ENCODE measurements around the gene WNT5B.
A peak's percentile ranks its signal among the peaks of the same experiment; 100 is the strongest.

The WNT5B gene

GRCh38 chr12:1660304-1661187 is 31.5 kb downstream of the WNT5B start:
- H3K4me3 ChIP-seq (ENCODE audit: low read depth, low read length), result no peak overlapping the region
- peak; percentile 64 for DNase-seq (ENCODE audit: low read depth)
- TF ChIP-seq MYC (IDR thresholded peaks at IDR 0.05; ENCODE audit: low read depth, low read length), result 0 out of 2 replicates have a peak, but pooled peaks have one; percentile 23
- TF ChIP-seq POLR2A (IDR thresholded peaks at IDR 0.05; ENCODE audit: extremely low read depth, insufficient read length), result no peak
- TF ChIP-seq CTCF (IDR thresholded peaks at IDR 0.05; ENCODE audit: low read depth, low read length), result no peak
- TF ChIP-seq MAX (IDR thresholded peaks at IDR 0.05; ENCODE audit: low read depth, low read length), result peak; percentile 66

- peak; percentile 95 for DNase-seq (ENCODE audit: low read depth)
- H3K4me3 ChIP-seq (ENCODE audit: low read depth, low read length), result no peak overlapping the region
- TF ChIP-seq CTCF (IDR thresholded peaks at IDR 0.05; ENCODE audit: low read depth, low read length) (no peak), MYC (IDR thresholded peaks at IDR 0.05; ENCODE audit: low read depth, low read length) (peak; percentile 98), MAX (IDR thresholded peaks at IDR 0.05; ENCODE audit: low read depth, low read length) (peak; percentile 95), POLR2A (IDR thresholded peaks at IDR 0.05; ENCODE audit: extremely low read depth, insufficient read length) (peak; percentile 53)
Measured at GRCh38 chr12:1661553-1662335, 32.7 kb downstream of the WNT5B start.

GRCh38 chr12:1662761-1663439 is 33.9 kb downstream of the WNT5B start:
- DNase-seq (ENCODE audit: low read depth), result no peak
- TF ChIP-seq MYC (IDR thresholded peaks at IDR 0.05; ENCODE audit: low read depth, low read length) (no peak), POLR2A (IDR thresholded peaks at IDR 0.05; ENCODE audit: extremely low read depth, insufficient read length) (no peak), MAX (IDR thresholded peaks at IDR 0.05; ENCODE audit: low read depth, low read length) (no peak), CTCF (IDR thresholded peaks at IDR 0.05; ENCODE audit: low read depth, low read length) (no peak)
- H3K4me3 ChIP-seq (ENCODE audit: low read depth, low read length), result no peak overlapping the region

- DNase-seq (ENCODE audit: low read depth), result no peak
- TF ChIP-seq MYC (IDR thresholded peaks at IDR 0.05; ENCODE audit: low read depth, low read length) (no peak), POLR2A (IDR thresholded peaks at IDR 0.05; ENCODE audit: extremely low read depth, insufficient read length) (no peak), MAX (IDR thresholded peaks at IDR 0.05; ENCODE audit: low read depth, low read length) (no peak), CTCF (IDR thresholded peaks at IDR 0.05; ENCODE audit: low read depth, low read length) (no peak)
Measured at GRCh38 chr12:1663440-1664132, 34.6 kb downstream of the WNT5B start.

GRCh38 chr12:1665366-1665765 is 36.3 kb downstream of the WNT5B start:
- DNase-seq (ENCODE audit: low read depth), result no peak
- TF ChIP-seq MAX (IDR thresholded peaks at IDR 0.05; ENCODE audit: low read depth, low read length), result no peak
- TF ChIP-seq MYC (IDR thresholded peaks at IDR 0.05; ENCODE audit: low read depth, low read length), result no peak
- TF ChIP-seq POLR2A (IDR thresholded peaks at IDR 0.05; ENCODE audit: extremely low read depth, insufficient read length), result no peak
- no peak for TF ChIP-seq CTCF (IDR thresholded peaks at IDR 0.05; ENCODE audit: low read depth, low read length)
- H3K4me3 ChIP-seq (ENCODE audit: low read depth, low read length), result no peak overlapping the region

More at GRCh38 chr12:1663440-1664132, 34.6 kb downstream of the WNT5B start:
- no peak overlapping the region for H3K4me3 ChIP-seq (ENCODE audit: low read depth, low read length)

Data from NB4 (cell line).